H9 (cell line): Measurements from ENCODE around the gene SOSTDC1. TPM values are rescaled to one million over a fixed set of nuclear protein-coding genes. Genes with fewer than 3 reads are reported as not detected.

Experiments
- DNase-seq: peaks from one replicate; pipeline ENCODE4 v3.0.0-alpha.2; 2017
- H2AFZ ChIP-seq: one replicate; pipeline ENCODE4 v1.6.1; 2013; ENCODE audit warnings: mild to moderate bottlenecking, low read length, control low read depth, moderate library complexity
- H2AK5ac ChIP-seq: 2 replicates; pipeline ENCODE4 v1.6.1; 2013; ENCODE audit warnings: low read length, control low read depth, mixed read lengths; ENCODE audit not compliant: insufficient read length
- H2BK120ac ChIP-seq: one replicate; pipeline ENCODE4 v1.6.1; 2013; ENCODE audit warnings: low read depth, mild to moderate bottlenecking, low read length, control low read depth, inconsistent platforms; ENCODE audit not compliant: poor library complexity, severe bottlenecking
- H2BK12ac ChIP-seq: 2 replicates; pipeline ENCODE4 v1.6.1; 2013; ENCODE audit warnings: low read length, control low read depth, mixed read lengths, low read depth; ENCODE audit not compliant: insufficient read length
- H2BK15ac ChIP-seq: 2 replicates; pipeline ENCODE4 v1.6.1; 2013; ENCODE audit warnings: low read depth, low read length, control low read depth
- H2BK20ac ChIP-seq: one replicate; pipeline ENCODE4 v1.6.1; 2013; ENCODE audit warnings: low read depth, mild to moderate bottlenecking, low read length, control low read depth, inconsistent platforms; ENCODE audit not compliant: poor library complexity, severe bottlenecking
- H2BK5ac ChIP-seq: 2 replicates; pipeline ENCODE4 v1.6.1; 2013; ENCODE audit warnings: low read length, control low read depth, mixed read lengths; ENCODE audit not compliant: insufficient read length
- H3K14ac ChIP-seq: 2 replicates; pipeline ENCODE4 v1.6.1; 2013; ENCODE audit warnings: low read length, control low read depth; ENCODE audit not compliant: insufficient read depth
- H3K18ac ChIP-seq: 2 replicates; pipeline ENCODE4 v1.6.1; 2013; ENCODE audit warnings: low read depth, mild to moderate bottlenecking, mixed read lengths, low read length, control low read depth; ENCODE audit not compliant: insufficient read length
- H3K23ac ChIP-seq: 2 replicates; pipeline ENCODE4 v1.6.1; 2013; ENCODE audit warnings: low read length, control low read depth, mixed read lengths, low read depth; ENCODE audit not compliant: insufficient read length
- H3K23me2 ChIP-seq: 2 replicates; pipeline ENCODE4 v1.6.1; 2013; ENCODE audit warnings: low read depth, mild to moderate bottlenecking, mixed read lengths, low read length, control low read depth; ENCODE audit not compliant: insufficient read length, poor library complexity, severe bottlenecking
- H3K27ac ChIP-seq: 2 replicates; pipeline ENCODE4 v1.5.1; 2013; ENCODE audit warnings: low read length, control low read depth, mixed read lengths, low read depth; ENCODE audit not compliant: insufficient read length
- H3K27me3 ChIP-seq: 2 replicates; pipeline ENCODE4 v1.6.1; 2013; ENCODE audit warnings: low read length, control low read depth, inconsistent platforms; ENCODE audit not compliant: insufficient read depth
- H3K4ac ChIP-seq: 2 replicates; pipeline ENCODE4 v1.6.1; 2013; ENCODE audit warnings: low read depth, mild to moderate bottlenecking, control low read depth, inconsistent platforms, low read length, moderate library complexity
- H3K4me1 ChIP-seq: 2 replicates; pipeline ENCODE4 v1.6.1; 2013; ENCODE audit warnings: low read length, control low read depth, inconsistent platforms; ENCODE audit not compliant: insufficient read depth
- H3K4me2 ChIP-seq: 2 replicates; pipeline ENCODE4 v1.6.1; 2013; ENCODE audit warnings: low read length, control low read depth, mixed read lengths; ENCODE audit not compliant: insufficient read length, insufficient read depth
- H3K56ac ChIP-seq: 2 replicates; pipeline ENCODE4 v1.6.1; 2013; ENCODE audit warnings: low read depth, mild to moderate bottlenecking, mixed read lengths, low read length, control low read depth; ENCODE audit not compliant: insufficient read length
- H3K79me1 ChIP-seq: 2 replicates; pipeline ENCODE4 v1.6.1; 2013; ENCODE audit warnings: low read depth, mild to moderate bottlenecking, moderate library complexity, low read length, control low read depth, inconsistent platforms; ENCODE audit not compliant: insufficient read depth, poor library complexity, severe bottlenecking
- H3K79me2 ChIP-seq: 2 replicates; pipeline ENCODE4 v1.6.1; 2013; ENCODE audit warnings: low read length, control low read depth, inconsistent platforms; ENCODE audit not compliant: insufficient read depth
- H3K9ac ChIP-seq: 2 replicates; pipeline ENCODE4 v1.6.1; 2013; ENCODE audit warnings: low read length, control low read depth, mixed read lengths; ENCODE audit not compliant: insufficient read length; ENCODE audit errors: extremely low read depth
- H3K9me3 ChIP-seq: one replicate; pipeline ENCODE4 v1.6.1; 2013; ENCODE audit warnings: low read depth, low read length, inconsistent platforms; ENCODE audit not compliant: control insufficient read depth
- H3T11ph ChIP-seq: one replicate; pipeline ENCODE4 v1.6.1; 2013; ENCODE audit warnings: mild to moderate bottlenecking, low read length, control low read depth, inconsistent platforms
- H4K20me1 ChIP-seq: one replicate; pipeline ENCODE4 v1.6.1; 2013; ENCODE audit not compliant: control insufficient read depth, insufficient read length, insufficient read depth
- H4K5ac ChIP-seq: 2 replicates; pipeline ENCODE4 v1.6.1; 2013; ENCODE audit warnings: low read depth, mild to moderate bottlenecking, mixed read lengths, low read length, control low read depth; ENCODE audit not compliant: insufficient read length
- H4K8ac ChIP-seq: replicated peaks from 2 replicates; pipeline ENCODE4 v1.6.1; 2013; ENCODE audit warnings: low read length, control low read depth, mixed read lengths, low read depth; ENCODE audit not compliant: insufficient read length
- H4K91ac ChIP-seq: 2 replicates; pipeline ENCODE4 v1.6.1; 2013; ENCODE audit warnings: low read depth, mild to moderate bottlenecking, moderate library complexity, mixed read lengths, low read length, control low read depth; ENCODE audit not compliant: insufficient read length
- H3K27ac Mint-ChIP-seq, 3 experiments: 2 replicates in 2 of 3; 3 replicates in 1 of 3; pipeline ENCODE4 v1.8.0; 2020 to 2021; ENCODE audit warnings: mixed read lengths in 3 of 3, mild to moderate bottlenecking in 1 of 3, moderate library complexity in 1 of 3
- H3K27me3 Mint-ChIP-seq: 2 replicates; pipeline ENCODE4 v1.8.0; 2021; ENCODE audit warnings: low read depth, mild to moderate bottlenecking, moderate library complexity, mixed read lengths
- H3K36me3 Mint-ChIP-seq, 3 experiments: 2 replicates in 2 of 3; 3 replicates in 1 of 3; pipeline ENCODE4 v1.8.0; 2020 to 2021; ENCODE audit warnings: low read depth in 3 of 3, mixed read lengths in 3 of 3; ENCODE audit not compliant: insufficient read depth in 1 of 3
- H3K4me1 Mint-ChIP-seq, 2 experiments: 2 replicates each; pipeline ENCODE4 v1.8.0; 2020; ENCODE audit warnings: mixed read lengths in 2 of 2
- H3K4me3 Mint-ChIP-seq, 2 experiments: 2 replicates in 1 of 2; 3 replicates in 1 of 2; pipeline ENCODE4 v1.8.0; 2020 to 2021; ENCODE audit warnings: mild to moderate bottlenecking in 2 of 2, mixed read lengths in 2 of 2, moderate library complexity in 1 of 2
- H3K9me3 Mint-ChIP-seq, 2 experiments: 2 replicates in 1 of 2; 3 replicates in 1 of 2; pipeline ENCODE4 v1.8.0; 2020; ENCODE audit warnings: mild to moderate bottlenecking in 2 of 2, mixed read lengths in 2 of 2, moderate library complexity in 1 of 2
- WGBS: extraction: QIAGEN DNeasy Blood & Tissue Kit; methylation state at CpG from one replicate; pipeline ENCODE4 v1.1.7; 2013; ENCODE audit warnings: missing lambda C conversion rate, low lambda C conversion rate, mixed read lengths; ENCODE audit not compliant: insufficient read length; ENCODE audit errors: extremely low coverage; 5-methylcytosine and 5-hydroxymethylcytosine counted together
- total RNA-seq: library from RNA; stranded (reverse); gene quantifications from 2 replicates; pipeline ENCODE4 v1.2.1, GENCODE V29; 2021
- TF ChIP-seq, protein P1 (sequence below): fragments of 200-600 bp; sonication (generic); conservative IDR thresholded peaks from 3 replicates; pipeline ENCODE4 v1.8.0; 2021; ENCODE audit warnings: antibody characterized with exemption, mild to moderate bottlenecking

SOSTDC1 gene
- total RNA-seq, 1 experiment from 2014 or later: not detected

DNA sequence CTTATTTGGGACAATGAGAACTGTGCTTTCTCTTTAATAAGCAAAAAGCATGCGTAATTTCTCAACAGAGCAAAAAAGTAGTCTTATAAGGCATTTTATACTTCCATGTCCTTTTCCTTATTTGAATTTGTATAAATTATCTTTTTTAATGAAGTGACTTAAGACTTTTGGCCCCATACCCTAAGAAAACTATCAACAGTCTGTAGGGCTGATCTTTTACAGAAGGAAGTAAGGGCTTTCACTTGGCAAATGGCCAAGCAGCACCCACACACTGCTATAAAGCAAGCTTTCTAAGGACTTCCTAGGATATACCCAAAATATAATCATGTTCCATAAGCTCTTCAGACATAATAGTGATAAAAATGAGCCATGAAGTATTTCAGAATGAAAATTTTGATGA is 47.6 kb downstream of the SOSTDC1 start:
- no peak overlapping the region for H3K27ac Mint-ChIP-seq

More for the DNA sequence above, 47.6 kb downstream of the SOSTDC1 start:
- Histone ChIP-seq H2AFZ (no peak overlapping the region), H3K23me2 (peaks cover 9% of the 10 kb centered on the region), H2BK15ac (no peak overlapping the region), H2BK20ac (no peak overlapping the region), H3K18ac (no peak overlapping the region), H3K23ac (no peak overlapping the region), H3K4me2 (no peak overlapping the region), H3K4me1 (no peaks in the 10 kb centered on the region), H3K79me1 (no peaks in the 10 kb centered on the region), H2AK5ac (no peak overlapping the region), H4K5ac (no peak overlapping the region), H3K27me3 (no peaks in the 10 kb centered on the region), H4K8ac (no peak overlapping the region), H3T11ph (no peak overlapping the region), H3K9me3 (no peaks in the 10 kb centered on the region), H3K27ac (no peak overlapping the region), H4K20me1 (no peaks in the 10 kb centered on the region), H3K56ac (no peak overlapping the region), H3K4ac (no peak overlapping the region), H4K91ac (no peak overlapping the region), H3K9ac (no peak overlapping the region), H3K14ac (no peak overlapping the region), H2BK120ac (no peak overlapping the region), H3K79me2 (no peaks in the 10 kb centered on the region), H2BK12ac (no peak overlapping the region), H2BK5ac (no peak overlapping the region)
- DNase-seq: no peak
- Mint-ChIP-seq H3K4me1 (peaks cover 17 to 19% of the 10 kb centered on the region in 2 experiments), H3K27me3 (peaks cover 26% of the 10 kb centered on the region), H3K4me3 (no peak overlapping the region), H3K36me3 (no peaks in the 10 kb centered on the region), H3K9me3 (no peaks in the 10 kb centered on the region)
- WGBS: no CpG with 5 or more reads among the region's 1 CpG
- TF ChIP-seq, protein P1, sequence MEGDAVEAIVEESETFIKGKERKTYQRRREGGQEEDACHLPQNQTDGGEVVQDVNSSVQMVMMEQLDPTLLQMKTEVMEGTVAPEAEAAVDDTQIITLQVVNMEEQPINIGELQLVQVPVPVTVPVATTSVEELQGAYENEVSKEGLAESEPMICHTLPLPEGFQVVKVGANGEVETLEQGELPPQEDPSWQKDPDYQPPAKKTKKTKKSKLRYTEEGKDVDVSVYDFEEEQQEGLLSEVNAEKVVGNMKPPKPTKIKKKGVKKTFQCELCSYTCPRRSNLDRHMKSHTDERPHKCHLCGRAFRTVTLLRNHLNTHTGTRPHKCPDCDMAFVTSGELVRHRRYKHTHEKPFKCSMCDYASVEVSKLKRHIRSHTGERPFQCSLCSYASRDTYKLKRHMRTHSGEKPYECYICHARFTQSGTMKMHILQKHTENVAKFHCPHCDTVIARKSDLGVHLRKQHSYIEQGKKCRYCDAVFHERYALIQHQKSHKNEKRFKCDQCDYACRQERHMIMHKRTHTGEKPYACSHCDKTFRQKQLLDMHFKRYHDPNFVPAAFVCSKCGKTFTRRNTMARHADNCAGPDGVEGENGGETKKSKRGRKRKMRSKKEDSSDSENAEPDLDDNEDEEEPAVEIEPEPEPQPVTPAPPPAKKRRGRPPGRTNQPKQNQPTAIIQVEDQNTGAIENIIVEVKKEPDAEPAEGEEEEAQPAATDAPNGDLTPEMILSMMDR: no peak
